Measurements from ENCODE around the gene GPRIN3. TPM values are rescaled to one million over a fixed set of nuclear protein-coding genes. Genes with fewer than 3 reads are reported as not detected.

The GPRIN3 gene
- total and polyA plus RNA-seq, 2 experiments from 2014 or later, result 0.74 to 3.2 TPM

DNA sequence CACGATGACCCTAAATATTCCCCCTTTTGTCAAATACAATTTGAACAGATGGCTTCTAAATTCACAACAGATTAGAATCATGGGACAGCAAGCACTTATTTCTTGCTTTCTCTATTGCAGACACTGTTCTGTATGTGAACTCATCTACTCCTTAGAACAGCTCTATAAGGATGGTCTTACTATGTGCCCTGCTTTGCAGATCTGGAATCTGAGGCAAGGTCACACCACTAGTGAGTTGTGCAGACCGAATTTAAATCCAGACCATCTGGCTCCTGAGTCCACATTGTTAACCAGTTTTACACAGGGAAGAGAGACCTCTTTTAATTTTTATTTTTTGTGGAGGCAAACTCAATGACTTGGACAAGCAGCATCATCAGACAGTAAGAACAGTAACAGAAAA, 50.2 kb downstream of the GPRIN3 start (continued):
- TF ChIP-seq, protein P1, sequence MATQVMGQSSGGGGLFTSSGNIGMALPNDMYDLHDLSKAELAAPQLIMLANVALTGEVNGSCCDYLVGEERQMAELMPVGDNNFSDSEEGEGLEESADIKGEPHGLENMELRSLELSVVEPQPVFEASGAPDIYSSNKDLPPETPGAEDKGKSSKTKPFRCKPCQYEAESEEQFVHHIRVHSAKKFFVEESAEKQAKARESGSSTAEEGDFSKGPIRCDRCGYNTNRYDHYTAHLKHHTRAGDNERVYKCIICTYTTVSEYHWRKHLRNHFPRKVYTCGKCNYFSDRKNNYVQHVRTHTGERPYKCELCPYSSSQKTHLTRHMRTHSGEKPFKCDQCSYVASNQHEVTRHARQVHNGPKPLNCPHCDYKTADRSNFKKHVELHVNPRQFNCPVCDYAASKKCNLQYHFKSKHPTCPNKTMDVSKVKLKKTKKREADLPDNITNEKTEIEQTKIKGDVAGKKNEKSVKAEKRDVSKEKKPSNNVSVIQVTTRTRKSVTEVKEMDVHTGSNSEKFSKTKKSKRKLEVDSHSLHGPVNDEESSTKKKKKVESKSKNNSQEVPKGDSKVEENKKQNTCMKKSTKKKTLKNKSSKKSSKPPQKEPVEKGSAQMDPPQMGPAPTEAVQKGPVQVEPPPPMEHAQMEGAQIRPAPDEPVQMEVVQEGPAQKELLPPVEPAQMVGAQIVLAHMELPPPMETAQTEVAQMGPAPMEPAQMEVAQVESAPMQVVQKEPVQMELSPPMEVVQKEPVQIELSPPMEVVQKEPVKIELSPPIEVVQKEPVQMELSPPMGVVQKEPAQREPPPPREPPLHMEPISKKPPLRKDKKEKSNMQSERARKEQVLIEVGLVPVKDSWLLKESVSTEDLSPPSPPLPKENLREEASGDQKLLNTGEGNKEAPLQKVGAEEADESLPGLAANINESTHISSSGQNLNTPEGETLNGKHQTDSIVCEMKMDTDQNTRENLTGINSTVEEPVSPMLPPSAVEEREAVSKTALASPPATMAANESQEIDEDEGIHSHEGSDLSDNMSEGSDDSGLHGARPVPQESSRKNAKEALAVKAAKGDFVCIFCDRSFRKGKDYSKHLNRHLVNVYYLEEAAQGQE (IDR thresholded peaks at IDR 0.05; ENCODE audit: unreplicated experiment), result no peak
- no peak for TF ChIP-seq POLR2AphosphoS5 (IDR thresholded peaks at IDR 0.05; ENCODE audit: low read depth)
- TF ChIP-seq, protein P2, sequence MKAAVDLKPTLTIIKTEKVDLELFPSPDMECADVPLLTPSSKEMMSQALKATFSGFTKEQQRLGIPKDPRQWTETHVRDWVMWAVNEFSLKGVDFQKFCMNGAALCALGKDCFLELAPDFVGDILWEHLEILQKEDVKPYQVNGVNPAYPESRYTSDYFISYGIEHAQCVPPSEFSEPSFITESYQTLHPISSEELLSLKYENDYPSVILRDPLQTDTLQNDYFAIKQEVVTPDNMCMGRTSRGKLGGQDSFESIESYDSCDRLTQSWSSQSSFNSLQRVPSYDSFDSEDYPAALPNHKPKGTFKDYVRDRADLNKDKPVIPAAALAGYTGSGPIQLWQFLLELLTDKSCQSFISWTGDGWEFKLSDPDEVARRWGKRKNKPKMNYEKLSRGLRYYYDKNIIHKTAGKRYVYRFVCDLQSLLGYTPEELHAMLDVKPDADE (IDR thresholded peaks at IDR 0.05), result no peak
- TF ChIP-seq STAT1 (IDR thresholded peaks at IDR 0.05; ENCODE audit: unreplicated experiment), result no peak

DNA sequence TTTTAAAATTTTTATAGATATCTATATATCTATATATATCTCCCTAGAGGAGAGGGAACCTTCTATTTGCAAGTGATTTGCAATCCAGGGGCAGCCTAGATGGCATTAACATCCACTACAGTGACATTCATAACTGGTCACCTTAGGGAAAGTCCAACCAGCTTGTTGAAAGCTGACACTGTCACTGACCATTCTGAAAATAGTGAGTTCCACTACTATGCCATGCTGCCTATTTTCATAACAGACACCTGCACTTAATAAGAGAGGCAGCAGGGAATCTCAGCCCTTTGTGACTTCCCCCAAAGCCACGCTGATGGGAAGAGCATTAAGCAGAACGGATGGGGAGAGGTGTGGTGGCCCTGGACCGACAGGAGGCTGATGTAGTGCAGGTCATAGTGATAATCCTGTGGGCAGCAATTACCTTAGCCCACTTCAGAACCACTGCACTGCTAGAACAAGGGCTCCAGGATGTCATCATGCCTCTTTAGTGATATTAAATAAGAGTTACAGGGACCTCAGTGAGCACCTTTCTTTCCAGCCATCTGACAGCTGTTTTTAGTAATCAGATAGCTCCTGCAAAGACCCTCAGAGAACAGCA, 51.3 kb downstream of the GPRIN3 start:
- Mint-ChIP-seq H3K27ac (no peak overlapping the region), H3K9me3 (peaks cover 3% of the 10 kb centered on the region; the same call in 1 of the 3 replicates)
- H2AFZ ChIP-seq, result no peak overlapping the region
- TF ChIP-seq, protein P3, sequence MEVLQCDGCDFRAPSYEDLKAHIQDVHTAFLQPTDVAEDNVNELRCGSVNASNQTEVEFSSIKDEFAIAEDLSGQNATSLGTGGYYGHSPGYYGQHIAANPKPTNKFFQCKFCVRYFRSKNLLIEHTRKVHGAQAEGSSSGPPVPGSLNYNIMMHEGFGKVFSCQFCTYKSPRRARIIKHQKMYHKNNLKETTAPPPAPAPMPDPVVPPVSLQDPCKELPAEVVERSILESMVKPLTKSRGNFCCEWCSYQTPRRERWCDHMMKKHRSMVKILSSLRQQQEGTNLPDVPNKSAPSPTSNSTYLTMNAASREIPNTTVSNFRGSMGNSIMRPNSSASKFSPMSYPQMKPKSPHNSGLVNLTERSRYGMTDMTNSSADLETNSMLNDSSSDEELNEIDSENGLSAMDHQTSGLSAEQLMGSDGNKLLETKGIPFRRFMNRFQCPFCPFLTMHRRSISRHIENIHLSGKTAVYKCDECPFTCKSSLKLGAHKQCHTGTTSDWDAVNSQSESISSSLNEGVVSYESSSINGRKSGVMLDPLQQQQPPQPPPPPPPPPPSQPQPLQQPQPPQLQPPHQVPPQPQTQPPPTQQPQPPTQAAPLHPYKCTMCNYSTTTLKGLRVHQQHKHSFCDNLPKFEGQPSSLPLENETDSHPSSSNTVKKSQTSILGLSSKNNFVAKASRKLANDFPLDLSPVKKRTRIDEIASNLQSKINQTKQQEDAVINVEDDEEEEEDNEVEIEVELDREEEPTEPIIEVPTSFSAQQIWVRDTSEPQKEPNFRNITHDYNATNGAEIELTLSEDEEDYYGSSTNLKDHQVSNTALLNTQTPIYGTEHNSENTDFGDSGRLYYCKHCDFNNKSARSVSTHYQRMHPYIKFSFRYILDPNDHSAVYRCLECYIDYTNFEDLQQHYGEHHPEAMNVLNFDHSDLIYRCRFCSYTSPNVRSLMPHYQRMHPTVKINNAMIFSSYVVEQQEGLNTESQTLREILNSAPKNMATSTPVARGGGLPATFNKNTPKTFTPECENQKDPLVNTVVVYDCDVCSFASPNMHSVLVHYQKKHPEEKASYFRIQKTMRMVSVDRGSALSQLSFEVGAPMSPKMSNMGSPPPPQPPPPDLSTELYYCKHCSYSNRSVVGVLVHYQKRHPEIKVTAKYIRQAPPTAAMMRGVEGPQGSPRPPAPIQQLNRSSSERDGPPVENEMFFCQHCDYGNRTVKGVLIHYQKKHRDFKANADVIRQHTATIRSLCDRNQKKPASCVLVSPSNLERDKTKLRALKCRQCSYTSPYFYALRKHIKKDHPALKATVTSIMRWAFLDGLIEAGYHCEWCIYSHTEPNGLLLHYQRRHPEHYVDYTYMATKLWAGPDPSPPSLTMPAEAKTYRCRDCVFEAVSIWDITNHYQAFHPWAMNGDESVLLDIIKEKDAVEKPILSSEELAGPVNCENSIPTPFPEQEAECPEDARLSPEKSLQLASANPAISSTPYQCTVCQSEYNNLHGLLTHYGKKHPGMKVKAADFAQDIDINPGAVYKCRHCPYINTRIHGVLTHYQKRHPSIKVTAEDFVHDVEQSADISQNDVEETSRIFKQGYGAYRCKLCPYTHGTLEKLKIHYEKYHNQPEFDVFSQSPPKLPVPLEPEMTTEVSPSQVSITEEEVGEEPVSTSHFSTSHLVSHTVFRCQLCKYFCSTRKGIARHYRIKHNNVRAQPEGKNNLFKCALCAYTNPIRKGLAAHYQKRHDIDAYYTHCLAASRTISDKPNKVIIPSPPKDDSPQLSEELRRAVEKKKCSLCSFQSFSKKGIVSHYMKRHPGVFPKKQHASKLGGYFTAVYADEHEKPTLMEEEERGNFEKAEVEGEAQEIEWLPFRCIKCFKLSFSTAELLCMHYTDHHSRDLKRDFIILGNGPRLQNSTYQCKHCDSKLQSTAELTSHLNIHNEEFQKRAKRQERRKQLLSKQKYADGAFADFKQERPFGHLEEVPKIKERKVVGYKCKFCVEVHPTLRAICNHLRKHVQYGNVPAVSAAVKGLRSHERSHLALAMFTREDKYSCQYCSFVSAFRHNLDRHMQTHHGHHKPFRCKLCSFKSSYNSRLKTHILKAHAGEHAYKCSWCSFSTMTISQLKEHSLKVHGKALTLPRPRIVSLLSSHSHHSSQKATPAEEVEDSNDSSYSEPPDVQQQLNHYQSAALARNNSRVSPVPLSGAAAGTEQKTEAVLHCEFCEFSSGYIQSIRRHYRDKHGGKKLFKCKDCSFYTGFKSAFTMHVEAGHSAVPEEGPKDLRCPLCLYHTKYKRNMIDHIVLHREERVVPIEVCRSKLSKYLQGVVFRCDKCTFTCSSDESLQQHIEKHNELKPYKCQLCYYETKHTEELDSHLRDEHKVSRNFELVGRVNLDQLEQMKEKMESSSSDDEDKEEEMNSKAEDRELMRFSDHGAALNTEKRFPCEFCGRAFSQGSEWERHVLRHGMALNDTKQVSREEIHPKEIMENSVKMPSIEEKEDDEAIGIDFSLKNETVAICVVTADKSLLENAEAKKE (CRISPR knock-in tag; IDR thresholded peaks at IDR 0.05), result no peak
- TF ChIP-seq ZNF114 (CRISPR knock-in tag; IDR thresholded peaks at IDR 0.05), result no peak
- TF ChIP-seq, protein P1 (IDR thresholded peaks at IDR 0.05; ENCODE audit: unreplicated experiment), result no peak
- TF ChIP-seq, protein P2 (IDR thresholded peaks at IDR 0.05), result no peak
- TF ChIP-seq EZH2phosphoT487 (IDR thresholded peaks at IDR 0.05; ENCODE audit: unreplicated experiment), result no peak
- no peak for TF ChIP-seq CREB1 (CRISPR knock-in tag; IDR thresholded peaks at IDR 0.05; ENCODE audit: low read depth)
- no peak for TF ChIP-seq STAT1 (IDR thresholded peaks at IDR 0.05; ENCODE audit: unreplicated experiment)
- TF ChIP-seq POLR2AphosphoS5 (IDR thresholded peaks at IDR 0.05; ENCODE audit: low read depth), result no peak

More for the DNA sequence above, 51.3 kb downstream of the GPRIN3 start:
- no peak for ATAC-seq
- no peak for DNase-seq (ENCODE audit: low spot score)
- peaks cover 3% of the 10 kb centered on the region for H3K27me3 Mint-ChIP-seq (ENCODE audit: insufficient read depth, low read depth, poor library complexity)
- no peaks in the 10 kb centered on the region for H3K36me3 ChIP-seq (ENCODE audit: insufficient read depth)
- no peak overlapping the region for H3K27ac ChIP-seq (ENCODE audit: low read depth)
- no peaks in the 10 kb centered on the region for H3K27me3 ChIP-seq (ENCODE audit: insufficient read depth)
- no peak overlapping the region for H3K4me2 ChIP-seq
- no peaks in the 10 kb centered on the region for H3K9me2 ChIP-seq (ENCODE audit: insufficient read depth)
- H3F3A ChIP-seq (replicated peaks; ENCODE audit: low read depth), result no peaks in the 10 kb centered on the region
- H3K4me3 Mint-ChIP-seq, result no peak overlapping the region
- H3K4me1 Mint-ChIP-seq, result peaks cover 40% of the 10 kb centered on the region
- peaks cover 25% of the 10 kb centered on the region for H3K4me1 ChIP-seq (ENCODE audit: insufficient read depth)
- H4K20me1 ChIP-seq (replicated peaks; ENCODE audit: insufficient read depth), result no peaks in the 10 kb centered on the region
- no peak overlapping the region for H3K4me3 ChIP-seq
- no peaks in the 10 kb centered on the region for H3K79me2 ChIP-seq (replicated peaks; ENCODE audit: insufficient read depth)
- H3K36me3 Mint-ChIP-seq (ENCODE audit: low read depth), result no peaks in the 10 kb centered on the region

All from GM23338 (cell line).